H1 (cell line): ENCODE results near the gene USP38. TPM values are rescaled to one million over a fixed set of nuclear protein-coding genes. Genes with fewer than 3 reads are reported as not detected.

Experiments used
- CTCF ChIA-PET: fragments of 300-600 bp; sonication (Branson Sonifier 250); formaldehyde crosslinking; loops from one replicate; lab custom pipeline; 2021; ENCODE audit not compliant: partially characterized antibody; lab: Charles Lee
- POLR2A ChIA-PET: fragments of 300-600 bp; sonication (Branson Sonifier 250); formaldehyde crosslinking; loops from one replicate; lab custom pipeline; 2021; ENCODE audit warnings: inconsistent platforms; ENCODE audit not compliant: partially characterized antibody; lab: Charles Lee
- DNase-seq, 2 experiments: peaks; one replicate each; pipeline versions ENCODE4 v3.0.0 to v3.0.0-alpha.2; 2010 to 2022; ENCODE audit warnings: low spot score in 2 of 2, low read depth in 1 of 2, mixed read lengths in 1 of 2
- FAIRE-seq: peaks from 2 replicates; lab custom pipeline; 2011; peaks lifted over from hg19 to GRCh38; lab: Jason Lieb, UNC
- H2AFZ ChIP-seq: 2 replicates; pipeline ENCODE4 v1.8.1; 2012; ENCODE audit warnings: low read length, inconsistent platforms
- H2AK5ac ChIP-seq: 2 replicates; pipeline ENCODE4 v1.6.1; 2013; ENCODE audit warnings: low read depth, low read length
- H2BK120ac ChIP-seq: replicated peaks from 2 replicates; pipeline ENCODE3; 2013; ENCODE audit warnings: low read depth, low read length, inconsistent platforms
- H2BK12ac ChIP-seq: 2 replicates; pipeline ENCODE4 v1.6.1; 2013; ENCODE audit warnings: low read depth, low read length
- H2BK15ac ChIP-seq: 2 replicates; pipeline ENCODE4 v1.6.1; 2013; ENCODE audit warnings: low read length
- H2BK20ac ChIP-seq: 2 replicates; pipeline ENCODE4 v1.6.1; 2013; ENCODE audit warnings: low read length
- H2BK5ac ChIP-seq: 2 replicates; pipeline ENCODE4 v1.6.1; 2013; ENCODE audit warnings: low read depth, low read length
- H3K14ac ChIP-seq: 2 replicates; pipeline ENCODE4 v1.6.1; 2013; ENCODE audit warnings: inconsistent platforms; ENCODE audit not compliant: insufficient read length
- H3K18ac ChIP-seq: 2 replicates; pipeline ENCODE4 v1.6.1; 2013; ENCODE audit warnings: low read length; ENCODE audit errors: extremely low read depth
- H3K23ac ChIP-seq: 2 replicates; pipeline ENCODE4 v1.6.1; 2013; ENCODE audit warnings: inconsistent platforms; ENCODE audit not compliant: insufficient read length
- H3K23me2 ChIP-seq: 2 replicates; pipeline ENCODE4 v1.6.1; 2013; ENCODE audit warnings: low read depth, low read length
- H3K27ac ChIP-seq: 2 replicates; pipeline ENCODE4 v1.6.1; 2011; ENCODE audit warnings: low read depth, low read length, inconsistent platforms
- H3K27me3 ChIP-seq, 4 experiments: replicated peaks in 1 of 4; 1 replicate in 1 of 4; 2 replicates in 3 of 4; pipeline versions ENCODE4 v1.6.1 to v1.8.1; 2011 to 2013; ENCODE audit warnings: low read length in 3 of 4, mild to moderate bottlenecking in 3 of 4, inconsistent platforms in 2 of 4, mixed read lengths in 2 of 4, moderate library complexity in 1 of 4; ENCODE audit not compliant: control insufficient read depth in 3 of 4, insufficient read depth in 3 of 4; ENCODE audit errors: extremely low read depth in 1 of 4
- H3K36me3 ChIP-seq, 4 experiments: 2 replicates each; pipeline versions ENCODE4 v1.6.1 to v1.8.1; 2011 to 2013; ENCODE audit warnings: mild to moderate bottlenecking in 4 of 4, low read length in 3 of 4, moderate library complexity in 2 of 4, control low read depth in 1 of 4, inconsistent platforms in 1 of 4; ENCODE audit not compliant: insufficient read depth in 4 of 4, control insufficient read depth in 2 of 4
- H3K4ac ChIP-seq: replicated peaks from 2 replicates; pipeline ENCODE3; 2013; ENCODE audit warnings: low read length, low read depth, mixed read lengths, inconsistent platforms; ENCODE audit not compliant: insufficient read length
- H3K4me1 ChIP-seq, 4 experiments: replicated peaks in 1 of 4; 1 replicate in 1 of 4; 2 replicates in 3 of 4; pipeline versions ENCODE4 v1.6.1 to v1.8.1; 2011 to 2013; ENCODE audit warnings: low read length in 3 of 4, inconsistent platforms in 2 of 4, mixed read lengths in 1 of 4; ENCODE audit not compliant: insufficient read depth in 4 of 4, control insufficient read depth in 3 of 4
- H3K4me2 ChIP-seq, 2 experiments: 2 replicates each; pipeline versions ENCODE4 v1.6.1 to v1.8.1; 2011 to 2013; ENCODE audit warnings: low read depth in 2 of 2, low read length in 2 of 2, control low read depth in 1 of 2, inconsistent platforms in 1 of 2, mild to moderate bottlenecking in 1 of 2; ENCODE audit not compliant: insufficient read depth in 1 of 2
- H3K4me3 ChIP-seq, 4 experiments: fragments of 200-600, 300-600 bp in 1 of 4; sonication (generic), shearing (Covaris generic), sonication (Bioruptor Twin) in 1 of 4; 2 replicates each; pipeline versions ENCODE4 v1.5.1 to v1.8.1; 2011 to 2016; ENCODE audit warnings: low read length in 4 of 4, low read depth in 3 of 4, control low read depth in 2 of 4, inconsistent platforms in 2 of 4, mild to moderate bottlenecking in 2 of 4, mixed read lengths in 1 of 4, moderate library complexity in 1 of 4; ENCODE audit not compliant: insufficient read depth in 2 of 4; ENCODE audit errors: extremely low read depth in 1 of 4
- H3K56ac ChIP-seq: replicated peaks from 2 replicates; pipeline ENCODE3; 2013; ENCODE audit warnings: low read depth, mild to moderate bottlenecking, mixed read lengths, low read length, inconsistent platforms; ENCODE audit not compliant: insufficient read length
- H3K79me1 ChIP-seq: 2 replicates; pipeline ENCODE4 v1.6.1; 2013; ENCODE audit warnings: low read depth, low read length, control low read depth
- H3K79me2 ChIP-seq, 2 experiments: 2 replicates each; pipeline versions ENCODE4 v1.6.1 to v1.8.1; 2012 to 2013; ENCODE audit warnings: low read length in 2 of 2, mild to moderate bottlenecking in 2 of 2, inconsistent platforms in 1 of 2; ENCODE audit not compliant: insufficient read depth in 2 of 2, control insufficient read depth in 1 of 2
- H3K9ac ChIP-seq, 4 experiments: replicated peaks in 1 of 4; 1 replicate in 1 of 4; 2 replicates in 3 of 4; pipeline versions ENCODE4 v1.6.1 to v1.8.1; 2011 to 2013; ENCODE audit warnings: low read depth in 3 of 4, low read length in 3 of 4, control low read depth in 2 of 4, mild to moderate bottlenecking in 2 of 4, moderate library complexity in 2 of 4, inconsistent platforms in 1 of 4; ENCODE audit errors: extremely low read depth in 1 of 4
- H3K9me3 ChIP-seq, 2 experiments: 2 replicates each; pipeline versions ENCODE4 v1.6.1 to v1.8.1; 2012 to 2013; ENCODE audit warnings: mild to moderate bottlenecking in 2 of 2, moderate library complexity in 2 of 2, control low read depth in 1 of 2, inconsistent platforms in 1 of 2, low read depth in 1 of 2, low read length in 1 of 2, mixed read lengths in 1 of 2; ENCODE audit not compliant: insufficient read depth in 2 of 2
- H4K20me1 ChIP-seq, 2 experiments: replicated peaks in 1 of 2; 2 replicates each; pipeline versions ENCODE3 to v1.8.1; 2011 to 2013; ENCODE audit warnings: inconsistent platforms in 2 of 2, low read length in 2 of 2, mild to moderate bottlenecking in 1 of 2; ENCODE audit not compliant: insufficient read depth in 2 of 2, control insufficient read depth in 1 of 2
- H4K5ac ChIP-seq: 2 replicates; pipeline ENCODE4 v1.6.1; 2013; ENCODE audit warnings: low read length, low read depth, mixed read lengths, inconsistent platforms; ENCODE audit not compliant: insufficient read length
- H4K8ac ChIP-seq: 2 replicates; pipeline ENCODE4 v1.8.0; 2013; ENCODE audit warnings: mild to moderate bottlenecking, moderate library complexity, low read length, inconsistent platforms; ENCODE audit not compliant: insufficient read depth; ENCODE audit errors: extremely low read depth
- H4K91ac ChIP-seq: replicated peaks from 2 replicates; pipeline ENCODE3; 2013; ENCODE audit warnings: low read length, mixed read lengths, inconsistent platforms; ENCODE audit not compliant: insufficient read length
- CHD1 ChIP-seq: IDR thresholded peaks from 2 replicates; pipeline ENCODE4 v1.6.1; 2012; ENCODE audit warnings: low read depth, low read length, improper control_type of control experiment
- CREB1 ChIP-seq: IDR thresholded peaks from 2 replicates; pipeline ENCODE4 v1.6.1; 2012; ENCODE audit warnings: inconsistent platforms
- EZH2 ChIP-seq: fragments of 200-600 bp; sonication (generic); IDR thresholded peaks from 2 replicates; pipeline ENCODE4 v1.7.1; 2012; ENCODE audit warnings: low read depth, mild to moderate bottlenecking, moderate library complexity, low read length, inconsistent platforms; ENCODE audit not compliant: severe bottlenecking
- FOSL1 ChIP-seq: IDR thresholded peaks from 2 replicates; pipeline ENCODE4 v1.6.1; 2011; ENCODE audit warnings: mild to moderate bottlenecking, low read depth, low read length, moderate library complexity; ENCODE audit not compliant: insufficient read depth
- HDAC2 ChIP-seq, 2 experiments: fragments of 300-600 bp in 1 of 2; sonication (generic) in 1 of 2; IDR thresholded peaks; 2 replicates each; pipeline ENCODE4 v1.6.1; 2011 to 2012; ENCODE audit warnings: low read depth in 2 of 2, low read length in 2 of 2, mild to moderate bottlenecking in 2 of 2, moderate library complexity in 2 of 2, borderline replicate concordance in 1 of 2, inconsistent platforms in 1 of 2
- HDAC6 ChIP-seq: IDR thresholded peaks from one replicate; pipeline ENCODE4 v1.7.1; 2012; ENCODE audit warnings: low read depth, mild to moderate bottlenecking, inconsistent platforms, low read length, moderate library complexity
- POLR2AphosphoS5 ChIP-seq: IDR thresholded peaks from 2 replicates; pipeline ENCODE4 v1.6.1; 2011; ENCODE audit warnings: low read depth, low read length
- RAD21 ChIP-seq, 2 experiments: IDR thresholded peaks in 1 of 2; conservative IDR thresholded peaks in 1 of 2; 2 replicates each; pipeline ENCODE4 v1.6.1; 2011; ENCODE audit warnings: low read depth in 2 of 2, low read length in 2 of 2, improper control_type of control experiment in 1 of 2, inconsistent platforms in 1 of 2, mild to moderate bottlenecking in 1 of 2, moderate library complexity in 1 of 2
- RNF2 ChIP-seq: fragments of 200-900, 300-1000 bp; sonication (generic); IDR thresholded peaks from 2 replicates; pipeline ENCODE4 v1.7.1; 2016; ENCODE audit warnings: borderline replicate concordance, low read depth, mild to moderate bottlenecking, antibody characterized with exemption, low read length; ENCODE audit not compliant: poor library complexity, severe bottlenecking; ENCODE audit errors: missing control alignments
- SP1 ChIP-seq: IDR thresholded peaks from 2 replicates; pipeline ENCODE4 v1.6.1; 2011; ENCODE audit warnings: low read depth, low read length
- SP4 ChIP-seq: IDR thresholded peaks from 2 replicates; pipeline ENCODE4 v1.6.1; 2012; ENCODE audit warnings: low read length, inconsistent platforms
- SUZ12 ChIP-seq: fragments of 200-600 bp; sonication (generic); IDR thresholded peaks from 2 replicates; pipeline ENCODE4 v1.6.1; 2012; ENCODE audit warnings: mild to moderate bottlenecking, inconsistent platforms, low read length, moderate library complexity, mixed read lengths
- TCF12 ChIP-seq: IDR thresholded peaks from 2 replicates; pipeline ENCODE4 v1.6.1; 2011; ENCODE audit warnings: low read depth, mild to moderate bottlenecking, low read length
- YY1 ChIP-seq: IDR thresholded peaks from 2 replicates; pipeline ENCODE4 v1.6.1; 2011; ENCODE audit warnings: low read depth, mild to moderate bottlenecking, low read length
- polyA plus RNA-seq, 7 experiments: library from polyadenylated mRNA; depleted of rRNA in 3 of 7; stranded (reverse) in 5 of 7; unstranded in 2 of 7; fragments of >200 nt in 5 of 7; fragments of 200-250 nt in 2 of 7; gene quantifications; 1 replicate in 5 of 7; 2 replicates in 1 of 7; 4 replicates in 1 of 7; pipeline versions ENCODE4 v1.2.1 to v1.2.3, GENCODE V29; 2011 to 2013; ENCODE audit warnings: missing spikeins in 2 of 7, mixed read lengths in 2 of 7
- total RNA-seq: library from RNA; stranded (reverse); fragmentation: NEBNext Ultra II Directional; extraction: Animal tissue kit (Norgen Biotek cat#: 25700); gene quantifications from 2 replicates; pipeline ENCODE4 v1.2.1, GENCODE V29; 2021
- TF ChIP-seq, protein P1 (sequence below): IDR thresholded peaks from 2 replicates; pipeline ENCODE4 v1.6.1; 2012; ENCODE audit warnings: inconsistent platforms

USP38 gene
- total and polyA plus RNA-seq, 2 of the 8 experiments (the other 6 are each of a cell fraction or from before 2014, with no cell fraction given), result 3.2 to 10.5 TPM

DNA sequence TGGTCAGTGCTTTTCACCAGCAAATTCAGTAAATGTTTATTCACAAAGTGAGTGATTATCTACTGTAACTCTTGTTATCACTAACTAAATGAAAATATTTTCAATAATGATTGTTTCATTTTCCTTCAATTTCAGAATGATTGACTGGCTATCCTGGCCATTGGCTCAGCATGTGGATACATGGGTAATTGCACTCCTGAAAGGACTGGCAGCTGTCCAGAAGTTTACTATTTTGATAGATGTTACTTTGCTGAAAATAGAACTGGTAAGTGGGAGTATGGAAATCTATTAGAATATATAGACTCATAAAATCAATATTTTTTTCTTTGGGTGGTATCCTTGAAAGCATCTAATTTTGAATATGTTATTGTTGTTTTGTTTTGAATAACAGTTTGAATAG is 10.9 kb downstream of the USP38 start:
- Histone ChIP-seq H3K27me3 (no peaks in the 10 kb centered on the region), H3K9ac (no peak overlapping the region), H3K4me3 (no peak overlapping the region), H4K91ac (no peak overlapping the region), H3K56ac (no peak overlapping the region), H3K4ac (no peak overlapping the region), H2BK5ac (no peak overlapping the region), H3K4me2 (no peak overlapping the region), H2AK5ac (no peak overlapping the region), H3K79me1 (no peaks in the 10 kb centered on the region), H3K14ac (no peak overlapping the region), H3K23ac (no peak overlapping the region), H2BK15ac (no peak overlapping the region), H3K9me3 (no peaks in the 10 kb centered on the region), H3K27ac (no peak overlapping the region), H3K23me2 (no peaks in the 10 kb centered on the region), H3K18ac (no peak overlapping the region), H3K36me3 (peaks cover 16 to 52% (median 29%) of the 10 kb centered on the region in 4 experiments), H4K8ac (no peak overlapping the region; the same call in 1 of the 2 replicates), H2BK20ac (no peak overlapping the region), H2BK120ac (no peak overlapping the region), H2BK12ac (no peak overlapping the region), H4K5ac (no peak overlapping the region), H4K20me1 (peaks cover 0 to 3% of the 10 kb centered on the region in 2 experiments), H3K4me1 (no peaks in the 10 kb centered on the region), H3K79me2 (peaks cover 0 to 12% of the 10 kb centered on the region in 2 experiments; a peak in 2 of 4 replicates), H2AFZ (no peak overlapping the region)
- POLR2A ChIA-PET, result no interaction called here
- DNase-seq (no peak), FAIRE-seq (no peak)
- CTCF ChIA-PET, result no interaction called here
- TF ChIP-seq SUZ12, result no peak
- no peak for TF ChIP-seq TCF12
- no peak for TF ChIP-seq HDAC6
- TF ChIP-seq FOSL1, result no peak
- TF ChIP-seq, protein P1, sequence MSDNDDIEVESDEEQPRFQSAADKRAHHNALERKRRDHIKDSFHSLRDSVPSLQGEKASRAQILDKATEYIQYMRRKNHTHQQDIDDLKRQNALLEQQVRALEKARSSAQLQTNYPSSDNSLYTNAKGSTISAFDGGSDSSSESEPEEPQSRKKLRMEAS, result no peak
- TF ChIP-seq CREB1, result no peak
- no peak for TF ChIP-seq POLR2AphosphoS5
- no peak for TF ChIP-seq EZH2
- no peak for TF ChIP-seq CHD1
- TF ChIP-seq YY1, result no peak
- TF ChIP-seq RAD21 (IDR thresholded peaks at IDR 0.05 in 1 of 2, conservative IDR thresholded peaks at IDR 0.05 in 1 of 2; ENCODE audit: low read depth in 2 of 2, low read length in 2 of 2), result no peak
- TF ChIP-seq HDAC2 (IDR thresholded peaks at IDR 0.05; ENCODE audit: borderline replicate concordance in 1 of 2, low read depth in 2 of 2, low read length in 2 of 2), result no peak
- TF ChIP-seq SP1, result no peak
- no peak for TF ChIP-seq RNF2
- TF ChIP-seq SP4, result no peak
